GM23338 (cell line): ENCODE measurements around the gene MACIR. TPM values are rescaled to one million over a fixed set of nuclear protein-coding genes. Genes with fewer than 3 reads are reported as not detected.

Source experiments
- ATAC-seq: fragments of 200-7000 bp; cut with Tn5 transposase; 3 replicates; pipeline ENCODE4 v1.9.1; 2020
- DNase-seq: peaks from one replicate; pipeline ENCODE4 v3.0.0-alpha.2; 2015; ENCODE audit warnings: low spot score
- H2AFZ ChIP-seq: fragments of 200-600 bp; sonication (generic); 2 replicates; pipeline ENCODE4 v1.8.0; 2016; ENCODE audit warnings: antibody characterized with exemption, mild to moderate bottlenecking, moderate library complexity
- H3F3A ChIP-seq: fragments of 200-600 bp; sonication (generic); replicated peaks from 2 replicates; pipeline ENCODE4 v1.8.0; 2017; ENCODE audit warnings: antibody characterized with exemption, mixed run types, low read depth
- H3K27ac ChIP-seq: fragments of 200-600 bp; sonication (generic); 2 replicates; pipeline ENCODE4 v1.6.1; 2016; ENCODE audit warnings: low read depth
- H3K27me3 ChIP-seq: fragments of 200-600 bp; sonication (generic); 2 replicates; pipeline ENCODE4 v1.8.0; 2016; ENCODE audit warnings: mild to moderate bottlenecking, mixed run types, moderate library complexity; ENCODE audit not compliant: insufficient read depth
- H3K36me3 ChIP-seq: fragments of 200-600 bp; sonication (generic); 2 replicates; pipeline ENCODE4 v1.8.0; 2016; ENCODE audit warnings: mild to moderate bottlenecking; ENCODE audit not compliant: insufficient read depth
- H3K4me1 ChIP-seq: fragments of 200-600 bp; sonication (generic); 2 replicates; pipeline ENCODE4 v1.8.0; 2016; ENCODE audit warnings: mild to moderate bottlenecking, moderate library complexity; ENCODE audit not compliant: insufficient read depth
- H3K4me2 ChIP-seq: fragments of 200-600 bp; sonication (generic); 2 replicates; pipeline ENCODE4 v1.7.1; 2017; ENCODE audit warnings: mixed run types
- H3K4me3 ChIP-seq: fragments of 200-600 bp; sonication (generic); 2 replicates; pipeline ENCODE4 v1.6.1; 2016; ENCODE audit warnings: mixed run types
- H3K79me2 ChIP-seq: fragments of 200-600 bp; sonication (generic); replicated peaks from 2 replicates; pipeline ENCODE4 v1.8.0; 2017; ENCODE audit warnings: mild to moderate bottlenecking; ENCODE audit not compliant: insufficient read depth
- H3K9me2 ChIP-seq: fragments of 200-600 bp; sonication (generic); 2 replicates; pipeline ENCODE4 v1.8.0; 2017; ENCODE audit not compliant: insufficient read depth
- H4K20me1 ChIP-seq: fragments of 200-600 bp; sonication (generic); replicated peaks from 2 replicates; pipeline ENCODE4 v1.8.0; 2017; ENCODE audit warnings: mild to moderate bottlenecking; ENCODE audit not compliant: insufficient read depth
- H3K27ac Mint-ChIP-seq: 2 replicates; pipeline ENCODE4 v1.8.0; 2020; ENCODE audit warnings: inconsistent platforms, mild to moderate bottlenecking, moderate library complexity, mixed read lengths
- H3K27me3 Mint-ChIP-seq: 3 replicates; pipeline ENCODE4 v1.8.0; 2022; ENCODE audit warnings: low read depth, mild to moderate bottlenecking, moderate library complexity, mixed read lengths, inconsistent platforms; ENCODE audit not compliant: insufficient read depth, poor library complexity
- H3K36me3 Mint-ChIP-seq: 3 replicates; pipeline ENCODE4 v1.8.0; 2021; ENCODE audit warnings: low read depth, mild to moderate bottlenecking, inconsistent platforms, moderate library complexity, mixed read lengths
- H3K4me1 Mint-ChIP-seq: 3 replicates; pipeline ENCODE4 v1.8.0; 2020; ENCODE audit warnings: mild to moderate bottlenecking, inconsistent platforms, mixed read lengths
- H3K4me3 Mint-ChIP-seq: 3 replicates; pipeline ENCODE4 v1.8.0; 2021; ENCODE audit warnings: moderate library complexity, mild to moderate bottlenecking, inconsistent platforms, mixed read lengths
- H3K9me3 Mint-ChIP-seq: 3 replicates; pipeline ENCODE4 v1.8.0; 2020; ENCODE audit warnings: moderate library complexity, mild to moderate bottlenecking, inconsistent platforms, mixed read lengths
- CREB1 ChIP-seq: fragments of 250-450 bp; sonication (Bioruptor Pico); IDR thresholded peaks from 2 replicates; pipeline ENCODE4 v1.5.0; 2020; ENCODE audit warnings: low read depth, mild to moderate bottlenecking, moderate library complexity
- ETS1 ChIP-seq: IDR thresholded peaks from 2 replicates; pipeline ENCODE4 v1.6.1; 2016; ENCODE audit warnings: antibody characterized with exemption
- EZH2 ChIP-seq: fragments of 200-600 bp; sonication (generic); IDR thresholded peaks from one replicate; pipeline ENCODE4 v1.8.0; 2017; ENCODE audit warnings: antibody characterized with exemption, mild to moderate bottlenecking, low read depth; ENCODE audit not compliant: unreplicated experiment
- EZH2phosphoT487 ChIP-seq: fragments of 200-600 bp; sonication (generic); IDR thresholded peaks from one replicate; pipeline ENCODE4 v1.8.1; 2018; ENCODE audit warnings: antibody characterized with exemption; ENCODE audit not compliant: unreplicated experiment
- POLR2AphosphoS5 ChIP-seq: IDR thresholded peaks from 2 replicates; pipeline ENCODE4 v1.6.1; 2016; ENCODE audit warnings: antibody characterized with exemption, low read depth
- REST ChIP-seq: IDR thresholded peaks from one replicate; pipeline ENCODE4 v1.6.1; 2018; ENCODE audit warnings: antibody characterized with exemption; ENCODE audit not compliant: unreplicated experiment
- STAT1 ChIP-seq: IDR thresholded peaks from one replicate; pipeline ENCODE4 v1.6.1; 2016; ENCODE audit warnings: antibody characterized with exemption; ENCODE audit not compliant: unreplicated experiment
- ZNF114 ChIP-seq: fragments of 250-450 bp; sonication (Bioruptor Pico); IDR thresholded peaks from 2 replicates; pipeline ENCODE4 v1.5.0; 2020; ENCODE audit warnings: mild to moderate bottlenecking, moderate library complexity
- ZNF331 ChIP-seq: fragments of 250-450 bp; sonication (Bioruptor Pico); IDR thresholded peaks from 2 replicates; pipeline ENCODE4 v1.5.0; 2020; ENCODE audit warnings: low read depth, mild to moderate bottlenecking, moderate library complexity
- polyA plus RNA-seq: library from polyadenylated mRNA; unstranded; fragments of >200 nt; fragmentation: Nextera tagmentation; extraction: Ambion mirVana; gene quantifications from 2 replicates; pipeline ENCODE4 v1.2.1, GENCODE V29; 2016
- total RNA-seq: library from RNA; depleted of rRNA; stranded (reverse); fragments of >200 nt; shearing (Covaris generic); gene quantifications from 2 replicates; pipeline ENCODE4 v1.2.3, GENCODE V29; 2014
- TF ChIP-seq, protein P1 (sequence below), 2 experiments: fragments of 200-600 bp in 1 of 2; sonication (generic) in 1 of 2; conservative IDR thresholded peaks; 2 replicates each; pipeline versions ENCODE4 v1.5.1 to v1.6.1; 2016 to 2017; ENCODE audit warnings: antibody characterized with exemption in 2 of 2, low read depth in 2 of 2, mild to moderate bottlenecking in 2 of 2, moderate library complexity in 1 of 2

The MACIR gene
- total and polyA plus RNA-seq, 2 experiments from 2014 or later, result 11.7 to 27.6 TPM

GRCh38 chr5:103263054-103263453 is 4.5 kb downstream of the MACIR start (continued):
- no peak for TF ChIP-seq CREB1
- no peak for TF ChIP-seq EZH2
- TF ChIP-seq POLR2AphosphoS5, result no peak
- TF ChIP-seq ZNF331 (CRISPR knock-in tag), result no peak
- no peak for TF ChIP-seq STAT1
- no peak for TF ChIP-seq EZH2phosphoT487
- no peak for TF ChIP-seq REST

- TF ChIP-seq STAT1, result no peak
- no peak for TF ChIP-seq EZH2
- no peak for TF ChIP-seq ETS1
- TF ChIP-seq REST, result no peak
- TF ChIP-seq CREB1, result no peak
- TF ChIP-seq, protein P1, sequence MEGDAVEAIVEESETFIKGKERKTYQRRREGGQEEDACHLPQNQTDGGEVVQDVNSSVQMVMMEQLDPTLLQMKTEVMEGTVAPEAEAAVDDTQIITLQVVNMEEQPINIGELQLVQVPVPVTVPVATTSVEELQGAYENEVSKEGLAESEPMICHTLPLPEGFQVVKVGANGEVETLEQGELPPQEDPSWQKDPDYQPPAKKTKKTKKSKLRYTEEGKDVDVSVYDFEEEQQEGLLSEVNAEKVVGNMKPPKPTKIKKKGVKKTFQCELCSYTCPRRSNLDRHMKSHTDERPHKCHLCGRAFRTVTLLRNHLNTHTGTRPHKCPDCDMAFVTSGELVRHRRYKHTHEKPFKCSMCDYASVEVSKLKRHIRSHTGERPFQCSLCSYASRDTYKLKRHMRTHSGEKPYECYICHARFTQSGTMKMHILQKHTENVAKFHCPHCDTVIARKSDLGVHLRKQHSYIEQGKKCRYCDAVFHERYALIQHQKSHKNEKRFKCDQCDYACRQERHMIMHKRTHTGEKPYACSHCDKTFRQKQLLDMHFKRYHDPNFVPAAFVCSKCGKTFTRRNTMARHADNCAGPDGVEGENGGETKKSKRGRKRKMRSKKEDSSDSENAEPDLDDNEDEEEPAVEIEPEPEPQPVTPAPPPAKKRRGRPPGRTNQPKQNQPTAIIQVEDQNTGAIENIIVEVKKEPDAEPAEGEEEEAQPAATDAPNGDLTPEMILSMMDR (conservative IDR thresholded peaks at IDR 0.05; ENCODE audit: low read depth in 2 of 2), result no peak
- TF ChIP-seq ZNF114 (CRISPR knock-in tag), result no peak
- Histone ChIP-seq H3K79me2 (peaks cover 99% of the 10 kb centered on the region), H3K36me3 (no peaks in the 10 kb centered on the region), H3F3A (no peaks in the 10 kb centered on the region), H2AFZ (no peak overlapping the region), H3K4me1 (peaks cover 31% of the 10 kb centered on the region), H4K20me1 (peaks cover 19% of the 10 kb centered on the region), H3K27me3 (no peaks in the 10 kb centered on the region), H3K9me2 (no peaks in the 10 kb centered on the region), H3K4me2 (no peak overlapping the region), H3K27ac (no peak overlapping the region), H3K4me3 (no peak overlapping the region)
- Mint-ChIP-seq H3K27ac (no peak overlapping the region), H3K27me3 (no peaks in the 10 kb centered on the region), H3K4me3 (no peak overlapping the region), H3K36me3 (peaks cover 7% of the 10 kb centered on the region; the same call in 2 of the 3 replicates), H3K4me1 (peaks cover 40% of the 10 kb centered on the region), H3K9me3 (no peaks in the 10 kb centered on the region)
- ATAC-seq (no peak), DNase-seq (no peak)
Observed at GRCh38 chr5:103264508-103264907, 5.9 kb downstream of the MACIR start.
